Posterior vena cava (tissue), 2 donors: ENCODE measurements around the gene SP7. TPM values are rescaled to one million over a fixed set of nuclear protein-coding genes. Genes with fewer than 3 reads are reported as not detected.
"Not testable (repeated sequence)": the region's sequence is repeated elsewhere in the genome, so short reads cannot be mapped to it uniquely, and the experiment has no call there.

Experiments
- DNase-seq: peaks from one replicate; pipeline ENCODE4 v3.0.0-alpha.2; 2020; ENCODE audit warnings: low spot score
- intact Hi-C, 2 donors: fragments of 100-400 bp; cut with DNase I; formaldehyde crosslinking; loops; one replicate each; pipeline versions ENCODE4 v1.14.1 to v1.14.2; 2022 to 2023
- total RNA-seq, 2 donors: library from RNA; stranded (reverse); fragmentation: NEBNext Ultra II Directional; extraction: Animal tissue kit (Norgen Biotek cat#: 25700); gene quantifications; one replicate each; pipeline ENCODE4 v1.2.1, GENCODE V29; 2021
- donor health status: DM: yes; HTN: yes; CAD: no.
- donor health status: DM: yes; HTN: yes; CAD: no.

The SP7 gene
- total RNA-seq, 2 donors from 2014 or later, result not detected

GRCh38 chr12:53327435-53328042, 8.6 kb downstream of the SP7 start:
- intact Hi-C loops, result no loop called here

GRCh38 chr12:53326460-53327185, 9.5 kb downstream of the SP7 start:
- DNase-seq, result no peak
- intact Hi-C loops, result no loop called here

More at GRCh38 chr12:53327435-53328042, 8.6 kb downstream of the SP7 start:
- DNase-seq, result no peak

GRCh38 chr12:53325511-53326061, 10.6 kb downstream of the SP7 start:
- no peak for DNase-seq
- intact Hi-C loops, result no loop called here

GRCh38 chr12:53324779-53325510, 11.2 kb downstream of the SP7 start:
- intact Hi-C loops, result no loop called here
- peak; percentile 98 for DNase-seq

- intact Hi-C loops, result no loop called here
- no peak for DNase-seq
These were observed 11.9 kb downstream of the SP7 start for GRCh38 chr12:53324113-53324778.

- no peak for DNase-seq
- intact Hi-C loops, result no loop called here
These were observed 15.6 kb downstream of the SP7 start for GRCh38 chr12:53320352-53321195.

- DNase-seq, result no peak
- intact Hi-C loops, result no loop called here
These were observed 22.2 kb downstream of the SP7 start for GRCh38 chr12:53313996-53314395.

- intact Hi-C loops, result no loop called here
- DNase-seq, result no peak
These were observed 27.9 kb downstream of the SP7 start for GRCh38 chr12:53308276-53308675.

GRCh38 chr12:53306826-53307225, 29.3 kb downstream of the SP7 start:
- intact Hi-C loops, result no loop called here
- no peak for DNase-seq

GRCh38 chr12:53302903-53303302, 33.3 kb downstream of the SP7 start:
- DNase-seq, result no peak
- intact Hi-C loops, result no loop called here

- intact Hi-C loops, result no loop called here
- DNase-seq, result no peak
These were observed 36.0 kb downstream of the SP7 start for GRCh38 chr12:53300187-53300586.

GRCh38 chr12:53299454-53300180, 36.5 kb downstream of the SP7 start, which contains the start of gene MYG1:
Gene MYG1 (plus strand): TSS chr12:53299695. CDS start chr12:53299738, 43 bp downstream.
- DNase-seq, result peak; percentile 97
- intact Hi-C loops, result no loop called here

GRCh38 chr12:53299101-53299453, 37.1 kb downstream of the SP7 start:
- intact Hi-C loops, result no loop called here
- DNase-seq, result no peak

GRCh38 chr12:53298164-53298563, 38.0 kb downstream of the SP7 start:
- intact Hi-C loops, result no loop called here
- DNase-seq, result no peak

GRCh38 chr12:53297106-53297505, 39.0 kb downstream of the SP7 start:
- DNase-seq, intact Hi-C loops: not testable (repeated sequence)

GRCh38 chr12:53295891-53296219, 40.3 kb downstream of the SP7 start:
- no peak for DNase-seq
- intact Hi-C loops, result no loop called here

GRCh38 chr12:53295070-53295890, 40.9 kb downstream of the SP7 start, which contains the start of gene PFDN5:
Gene PFDN5 (plus strand): TSS chr12:53295542. CDS start chr12:53295568, 26 bp downstream.
- peak; percentile 97 for DNase-seq
- intact Hi-C loops, result no loop called here
